Vagina (tissue), 2 donors: ENCODE measurements around the gene CHN2.

Experiments used
- POLR2A ChIP-seq, 2 donors: fragments of 450-650 bp; IDR thresholded peaks; one replicate each; pipeline ENCODE4 v1.6.1; 2017; ENCODE audit warnings: antibody characterized with exemption in 2 of 2, mild to moderate bottlenecking in 2 of 2, moderate library complexity in 2 of 2
- POLR2AphosphoS5 ChIP-seq, 2 donors: sonication (generic); formaldehyde crosslinking; IDR thresholded peaks; one replicate each; pipeline ENCODE4 v1.9.0; 2017; ENCODE audit warnings: antibody characterized with exemption in 2 of 2, mild to moderate bottlenecking in 2 of 2, low read depth in 1 of 2; ENCODE audit not compliant: insufficient read depth in 1 of 2
- TF ChIP-seq, protein P1 (sequence below), 3 experiments: fragments of 450-650 bp in 2 of 3; fragments of 200-600 bp in 1 of 3; sonication (generic) in 1 of 3; IDR thresholded peaks; one replicate each; pipeline ENCODE4 v1.5.1; 2017 to 2019; ENCODE audit warnings: antibody characterized with exemption in 3 of 3, mild to moderate bottlenecking in 2 of 3, moderate library complexity in 2 of 3

DNA sequence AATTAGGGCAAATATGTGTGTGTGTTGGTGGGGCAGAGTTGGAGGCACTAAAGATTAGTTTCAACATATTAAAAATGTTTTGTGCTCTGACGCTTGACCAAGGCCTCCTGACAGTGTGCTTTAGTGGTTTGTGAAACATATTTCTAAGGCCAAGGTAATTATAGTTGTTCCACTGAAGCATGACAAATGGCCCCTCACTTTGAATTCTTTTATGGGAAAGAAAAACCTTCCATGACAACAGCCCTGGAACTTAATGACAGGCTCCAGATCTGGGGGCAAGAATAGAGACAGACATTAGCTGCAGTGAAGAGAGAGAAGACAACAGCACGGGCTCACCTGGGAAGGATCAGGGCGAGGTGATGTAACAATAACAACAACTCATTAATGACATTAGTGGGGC, 155.8 kb downstream of the CHN2 start:
- TF ChIP-seq, protein P1, sequence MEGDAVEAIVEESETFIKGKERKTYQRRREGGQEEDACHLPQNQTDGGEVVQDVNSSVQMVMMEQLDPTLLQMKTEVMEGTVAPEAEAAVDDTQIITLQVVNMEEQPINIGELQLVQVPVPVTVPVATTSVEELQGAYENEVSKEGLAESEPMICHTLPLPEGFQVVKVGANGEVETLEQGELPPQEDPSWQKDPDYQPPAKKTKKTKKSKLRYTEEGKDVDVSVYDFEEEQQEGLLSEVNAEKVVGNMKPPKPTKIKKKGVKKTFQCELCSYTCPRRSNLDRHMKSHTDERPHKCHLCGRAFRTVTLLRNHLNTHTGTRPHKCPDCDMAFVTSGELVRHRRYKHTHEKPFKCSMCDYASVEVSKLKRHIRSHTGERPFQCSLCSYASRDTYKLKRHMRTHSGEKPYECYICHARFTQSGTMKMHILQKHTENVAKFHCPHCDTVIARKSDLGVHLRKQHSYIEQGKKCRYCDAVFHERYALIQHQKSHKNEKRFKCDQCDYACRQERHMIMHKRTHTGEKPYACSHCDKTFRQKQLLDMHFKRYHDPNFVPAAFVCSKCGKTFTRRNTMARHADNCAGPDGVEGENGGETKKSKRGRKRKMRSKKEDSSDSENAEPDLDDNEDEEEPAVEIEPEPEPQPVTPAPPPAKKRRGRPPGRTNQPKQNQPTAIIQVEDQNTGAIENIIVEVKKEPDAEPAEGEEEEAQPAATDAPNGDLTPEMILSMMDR (IDR thresholded peaks at IDR 0.05), result no peak
- TF ChIP-seq POLR2A (IDR thresholded peaks at IDR 0.05) (no peak), POLR2AphosphoS5 (IDR thresholded peaks at IDR 0.05; ENCODE audit: insufficient read depth in 1 of 2, low read depth in 1 of 2) (no peak)
